ENCODE results near the gene HOXB8. TPM values are rescaled to one million over a fixed set of nuclear protein-coding genes. Genes with fewer than 3 reads are reported as not detected.

HOXB8 gene
- total and polyA plus RNA-seq, 2 of the 13 experiments (the other 11 are each of a cell fraction or from before 2014, with no cell fraction given): not detected

DNA sequence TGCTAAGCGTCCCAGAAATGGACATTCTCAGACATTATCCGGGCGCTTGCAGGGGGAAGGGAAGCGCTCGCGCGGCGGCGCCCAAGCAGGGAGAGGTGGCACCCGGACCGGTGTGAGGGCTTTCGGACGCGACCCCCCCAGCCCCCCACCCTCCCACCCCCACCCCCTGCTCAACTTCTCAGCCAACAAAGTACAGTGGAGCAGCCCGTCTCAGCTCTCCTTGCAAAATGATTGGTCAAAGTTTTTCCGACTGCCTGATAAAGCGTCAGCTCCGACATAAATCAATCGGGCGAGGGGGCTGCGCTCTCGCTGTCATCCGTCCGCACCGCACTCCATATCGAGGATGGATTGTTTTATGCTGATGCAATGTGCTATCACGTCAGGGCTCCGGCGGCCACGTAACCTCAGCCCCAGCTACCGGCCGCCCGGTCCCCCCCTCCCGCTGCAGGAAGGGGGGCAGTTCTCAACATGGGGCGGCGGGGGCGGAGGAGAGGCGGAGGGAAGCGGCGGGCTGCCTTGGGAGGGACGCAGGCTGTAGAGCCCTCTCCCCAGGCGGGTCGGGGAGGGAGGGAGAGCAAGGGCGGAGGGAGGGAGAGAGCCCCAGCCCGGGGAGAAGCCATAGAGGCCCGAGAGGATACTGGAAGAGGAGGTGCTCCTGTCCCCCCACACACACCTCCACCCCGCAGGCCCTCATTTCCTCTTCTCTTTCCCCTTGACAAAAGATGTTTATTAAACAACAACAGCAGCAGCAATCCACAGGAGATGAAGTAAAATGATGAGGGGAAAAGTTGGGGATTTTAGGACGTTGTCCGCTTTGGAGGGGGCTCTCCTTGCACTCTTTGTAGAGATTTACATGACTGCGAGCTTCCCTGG, 11.4 kb upstream of the HOXB8 start, which contains the start of gene HOXB9:
TSS of gene HOXB9 (minus strand) at position 114 of the 873 bp plus-strand sequence. CDS start at position 25, 89 bp downstream.
- FAIRE-seq: no peak
- POLR2A ChIA-PET: no interaction called here
- peaks cover 39 to 97% of the 10 kb centered on the region in 2 experiments for H3K27me3 ChIP-seq (ENCODE audit: control insufficient read depth in 1 of 2, insufficient read depth in 2 of 2, low read length in 2 of 2)

DNA sequence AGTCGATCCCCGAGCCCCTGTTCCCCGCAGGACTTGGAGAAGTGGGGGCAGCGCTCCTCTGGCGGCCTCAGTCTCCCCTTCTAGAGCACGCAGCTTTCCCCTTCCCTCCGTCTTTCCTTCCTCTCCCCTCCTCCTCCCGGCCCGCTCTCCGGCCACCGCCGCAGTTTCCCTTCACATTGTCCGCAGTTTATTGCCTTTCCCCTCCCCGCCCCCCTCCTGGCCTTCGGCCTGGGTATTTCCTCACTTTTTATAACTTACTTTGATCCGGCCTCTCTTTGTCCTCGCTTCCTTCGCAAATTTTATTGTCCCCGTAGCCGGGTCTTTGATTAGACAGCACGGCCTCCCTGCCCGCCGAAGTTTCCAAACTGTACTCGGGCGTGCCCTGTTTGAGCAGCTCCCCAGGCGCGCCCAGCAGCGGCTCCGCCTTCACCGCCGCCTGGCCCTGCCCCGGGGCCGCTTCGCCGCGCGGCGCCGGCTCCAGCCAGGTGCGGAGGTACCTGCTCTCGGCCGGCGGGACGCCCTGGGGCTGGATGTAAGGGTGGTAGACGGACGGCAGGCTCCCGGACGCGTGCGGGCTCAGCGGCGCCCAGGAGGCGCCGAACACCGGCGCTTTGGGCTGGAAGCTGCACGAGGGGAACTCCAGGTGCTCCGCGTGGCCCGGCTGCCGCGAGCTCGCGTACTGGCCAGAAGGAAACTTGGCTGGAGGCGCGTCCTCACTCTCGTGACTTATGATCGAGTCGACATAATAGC, 10.6 kb upstream of the HOXB8 start:
- H3K79me2 ChIP-seq (ENCODE audit: insufficient read depth, low read length): no peaks in the 10 kb centered on the region
- H3K27me3 ChIP-seq (ENCODE audit: control insufficient read depth in 1 of 2, insufficient read depth in 2 of 2, low read length in 2 of 2): peaks cover 39 to 97% of the 10 kb centered on the region in 2 experiments
- peak; percentile 43 for ATAC-seq
- no peak for DNase-seq (ENCODE audit: low spot score)
- in situ Hi-C loops (cut with HindIII; ENCODE audit: extremely low pct_ligation_motif_present, low pct_unique_long_range_greater_than_20kb): no loop called here
- H4K20me1 ChIP-seq (ENCODE audit: insufficient read depth, low read length): 0 out of 2 replicates have a peak, but pooled peaks cover under 1% of the 10 kb centered on the region
- WGBS (ENCODE audit: low lambda C conversion rate): 31% methylated on average over 30 of the region's 69 CpGs
- H3K9ac ChIP-seq (ENCODE audit: insufficient read depth, low read depth, low read length): no peak overlapping the region
- CTCF ChIA-PET (ENCODE audit: low intra/inter-chr PET ratio, low total read pairs): no interaction called here
- H3K9me3 ChIP-seq (ENCODE audit: low read length): no peaks in the 10 kb centered on the region
- no peak overlapping the region for H3K4me2 ChIP-seq (ENCODE audit: low read depth, low read length)
- intact Hi-C loops (cut with micrococcal nuclease; ENCODE audit: unreplicated experiment): no loop called here
- TF ChIP-seq, protein P1, sequence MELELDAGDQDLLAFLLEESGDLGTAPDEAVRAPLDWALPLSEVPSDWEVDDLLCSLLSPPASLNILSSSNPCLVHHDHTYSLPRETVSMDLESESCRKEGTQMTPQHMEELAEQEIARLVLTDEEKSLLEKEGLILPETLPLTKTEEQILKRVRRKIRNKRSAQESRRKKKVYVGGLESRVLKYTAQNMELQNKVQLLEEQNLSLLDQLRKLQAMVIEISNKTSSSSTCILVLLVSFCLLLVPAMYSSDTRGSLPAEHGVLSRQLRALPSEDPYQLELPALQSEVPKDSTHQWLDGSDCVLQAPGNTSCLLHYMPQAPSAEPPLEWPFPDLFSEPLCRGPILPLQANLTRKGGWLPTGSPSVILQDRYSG (CRISPR knock-in tag; IDR thresholded peaks at IDR 0.05): no peak
- no peak for TF ChIP-seq ERF (CRISPR knock-in tag; IDR thresholded peaks at IDR 0.05)
- TF ChIP-seq TMF1 (CRISPR knock-in tag; IDR thresholded peaks at IDR 0.05; ENCODE audit: low read depth): no peak
- TF ChIP-seq EZH2 (conservative IDR thresholded peaks at IDR 0.05; ENCODE audit: low read depth, low read length): peak; percentile 79
- TF ChIP-seq, protein P2, sequence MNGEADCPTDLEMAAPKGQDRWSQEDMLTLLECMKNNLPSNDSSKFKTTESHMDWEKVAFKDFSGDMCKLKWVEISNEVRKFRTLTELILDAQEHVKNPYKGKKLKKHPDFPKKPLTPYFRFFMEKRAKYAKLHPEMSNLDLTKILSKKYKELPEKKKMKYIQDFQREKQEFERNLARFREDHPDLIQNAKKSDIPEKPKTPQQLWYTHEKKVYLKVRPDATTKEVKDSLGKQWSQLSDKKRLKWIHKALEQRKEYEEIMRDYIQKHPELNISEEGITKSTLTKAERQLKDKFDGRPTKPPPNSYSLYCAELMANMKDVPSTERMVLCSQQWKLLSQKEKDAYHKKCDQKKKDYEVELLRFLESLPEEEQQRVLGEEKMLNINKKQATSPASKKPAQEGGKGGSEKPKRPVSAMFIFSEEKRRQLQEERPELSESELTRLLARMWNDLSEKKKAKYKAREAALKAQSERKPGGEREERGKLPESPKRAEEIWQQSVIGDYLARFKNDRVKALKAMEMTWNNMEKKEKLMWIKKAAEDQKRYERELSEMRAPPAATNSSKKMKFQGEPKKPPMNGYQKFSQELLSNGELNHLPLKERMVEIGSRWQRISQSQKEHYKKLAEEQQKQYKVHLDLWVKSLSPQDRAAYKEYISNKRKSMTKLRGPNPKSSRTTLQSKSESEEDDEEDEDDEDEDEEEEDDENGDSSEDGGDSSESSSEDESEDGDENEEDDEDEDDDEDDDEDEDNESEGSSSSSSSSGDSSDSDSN (CRISPR knock-in tag; IDR thresholded peaks at IDR 0.05): 0 out of 2 replicates have a peak, but pooled peaks have one; percentile 14
- H2AFZ ChIP-seq (ENCODE audit: low read length): no peak overlapping the region
- no peak overlapping the region for H3K27ac ChIP-seq (ENCODE audit: extremely low read length, insufficient read depth, low read length)
- no peak for FAIRE-seq
- BruUV-seq (replicated peaks): no TSS peak
- H3K4me1 ChIP-seq (ENCODE audit: insufficient read depth, low read length): no peaks in the 10 kb centered on the region
- no peaks in the 10 kb centered on the region for H3K36me3 ChIP-seq (replicated peaks in 1 of 2; ENCODE audit: control insufficient read depth in 1 of 2, insufficient read depth in 2 of 2, low read length in 2 of 2)
- no peak overlapping the region for H3K4me3 ChIP-seq (replicated peaks in 1 of 3; ENCODE audit: insufficient read depth in 1 of 3, low read depth in 2 of 3, low read length in 3 of 3)
- POLR2A ChIA-PET: no interaction called here

More for the DNA sequence above, 11.4 kb upstream of the HOXB8 start, which contains the start of gene HOXB9:
- DNase-seq (ENCODE audit: low spot score) (no peak), ATAC-seq (no peak)
- no peak within 1 kb of the TSS for H3K4me2 ChIP-seq (ENCODE audit: low read depth, low read length)
- no peak within 1 kb of the TSS for H3K4me3 ChIP-seq (replicated peaks in 1 of 3; ENCODE audit: insufficient read depth in 1 of 3, low read depth in 2 of 3, low read length in 3 of 3)
- intact Hi-C loops (cut with micrococcal nuclease; ENCODE audit: unreplicated experiment): no loop called here
- H3K9ac ChIP-seq (ENCODE audit: insufficient read depth, low read depth, low read length): no peak within 1 kb of the TSS
- H2AFZ ChIP-seq (ENCODE audit: low read length): no peak within 1 kb of the TSS
- in situ Hi-C loops (cut with HindIII; ENCODE audit: extremely low pct_ligation_motif_present, low pct_unique_long_range_greater_than_20kb): no loop called here
- CTCF ChIA-PET (ENCODE audit: low intra/inter-chr PET ratio, low total read pairs): no interaction called here
- TF ChIP-seq ZNF629 (CRISPR knock-in tag; conservative IDR thresholded peaks at IDR 0.05): no peak
- TF ChIP-seq HNRNPK (IDR thresholded peaks at IDR 0.05; ENCODE audit: low read depth, low read length, poor library complexity, severe bottlenecking): peak; percentile 52
- TF ChIP-seq EZH2 (conservative IDR thresholded peaks at IDR 0.05; ENCODE audit: low read depth, low read length): peak; percentile 98
- no peaks in the 10 kb centered on the region for H3K4me1 ChIP-seq (ENCODE audit: insufficient read depth, low read length)
- BruUV-seq (replicated peaks): no TSS peak
- 28% methylated on average over 40 of the region's 50 CpGs for whole genome bisulfite sequencing (ENCODE audit: low lambda C conversion rate)
- no peaks in the 10 kb centered on the region for H3K79me2 ChIP-seq (ENCODE audit: insufficient read depth, low read length)
- H4K20me1 ChIP-seq (ENCODE audit: insufficient read depth, low read length): no peaks in the 10 kb centered on the region
- no peaks in the 10 kb centered on the region for H3K36me3 ChIP-seq (replicated peaks in 1 of 2; ENCODE audit: control insufficient read depth in 1 of 2, insufficient read depth in 2 of 2, low read length in 2 of 2)
- no peaks in the 10 kb centered on the region for H3K9me3 ChIP-seq (ENCODE audit: low read length)
- H3K27ac ChIP-seq (ENCODE audit: extremely low read length, insufficient read depth, low read length): no peak within 1 kb of the TSS

Measured in HepG2 (cell line).